Measurements from ENCODE around the gene HPS1. TPM values are rescaled to one million over a fixed set of nuclear protein-coding genes. Genes with fewer than 3 reads are reported as not detected.
A peak's percentile ranks its signal among the peaks of the same experiment; 100 is the strongest.

Gene HPS1
- total RNA-seq, 2 donors from 2014 or later, result 39.6 to 43.3 TPM

- H3K9me3 Mint-ChIP-seq, result no peaks in the 10 kb centered on the region
- H3K4me1 Mint-ChIP-seq, result peaks cover 19% of the 10 kb centered on the region
- TF ChIP-seq CTCF (conservative IDR thresholded peaks at IDR 0.05), result no peak
- Histone ChIP-seq H3K9ac (ENCODE audit: extremely low read depth, low read length, poor library complexity, severe bottlenecking) (no peak overlapping the region), H3K36me3 (ENCODE audit: control insufficient read depth, insufficient read depth, low read length) (no peaks in the 10 kb centered on the region), H3K4me3 (ENCODE audit: low read length) (no peak overlapping the region), H3K27me3 (ENCODE audit: control insufficient read depth, insufficient read depth, low read length, poor library complexity, severe bottlenecking) (peaks cover 45% of the 10 kb centered on the region), H3K9me3 (ENCODE audit: control insufficient read depth, low read length) (no peaks in the 10 kb centered on the region), H3K27ac (ENCODE audit: low read depth, low read length) (no peak overlapping the region), H3K4me1 (ENCODE audit: control insufficient read depth, insufficient read depth, low read length) (no peaks in the 10 kb centered on the region)
- H3K27ac Mint-ChIP-seq, result no peak overlapping the region
- no peak for DNase-seq
- peak overlapping the region; percentile 67 for H3K4me3 Mint-ChIP-seq
- H3K36me3 Mint-ChIP-seq (ENCODE audit: low read depth), result no peaks in the 10 kb centered on the region
- 63 to 80% methylated on average over 8 to 15 of the region's 15 CpGs for WGBS, 2 experiments (ENCODE audit: insufficient coverage in 1 of 2, insufficient read length in 1 of 2)
- H3K27me3 Mint-ChIP-seq (ENCODE audit: insufficient read depth), result peaks cover 65% of the 10 kb centered on the region
Measured at GRCh38 chr10:98466861-98467505, 20.2 kb upstream of the HPS1 start.

- DNase-seq, result no peak
- Histone ChIP-seq H3K4me3 (ENCODE audit: low read length) (no peak overlapping the region), H3K27me3 (ENCODE audit: control insufficient read depth, insufficient read depth, low read length, poor library complexity, severe bottlenecking) (peaks cover 45% of the 10 kb centered on the region), H3K27ac (ENCODE audit: low read depth, low read length) (no peak overlapping the region), H3K36me3 (ENCODE audit: control insufficient read depth, insufficient read depth, low read length) (no peaks in the 10 kb centered on the region), H3K4me1 (ENCODE audit: control insufficient read depth, insufficient read depth, low read length) (no peaks in the 10 kb centered on the region), H3K9me3 (ENCODE audit: control insufficient read depth, low read length) (no peaks in the 10 kb centered on the region), H3K9ac (ENCODE audit: extremely low read depth, low read length, poor library complexity, severe bottlenecking) (no peak overlapping the region)
- TF ChIP-seq CTCF (conservative IDR thresholded peaks at IDR 0.05), result no peak
- Mint-ChIP-seq H3K27ac (no peak overlapping the region), H3K4me3 (no peak overlapping the region), H3K4me1 (peaks cover 19% of the 10 kb centered on the region), H3K27me3 (ENCODE audit: insufficient read depth) (peaks cover 69% of the 10 kb centered on the region), H3K9me3 (no peaks in the 10 kb centered on the region), H3K36me3 (ENCODE audit: low read depth) (no peaks in the 10 kb centered on the region)
- WGBS, 2 experiments (ENCODE audit: insufficient coverage in 1 of 2, insufficient read length in 1 of 2), result 97% methylated on average over 3 of the region's 3 CpGs; no CpG with 5 or more reads in 1 of the 2 experiments
Measured at GRCh38 chr10:98465866-98466265, 19.1 kb upstream of the HPS1 start.

GRCh38 chr10:98463976-98464754, 17.4 kb upstream of the HPS1 start:
- Histone ChIP-seq H3K27ac (ENCODE audit: low read depth, low read length) (no peak overlapping the region), H3K27me3 (ENCODE audit: control insufficient read depth, insufficient read depth, low read length, poor library complexity, severe bottlenecking) (peaks cover 35% of the 10 kb centered on the region), H3K36me3 (ENCODE audit: control insufficient read depth, insufficient read depth, low read length) (no peaks in the 10 kb centered on the region), H3K9me3 (ENCODE audit: control insufficient read depth, low read length) (no peaks in the 10 kb centered on the region), H3K4me1 (ENCODE audit: control insufficient read depth, insufficient read depth, low read length) (no peaks in the 10 kb centered on the region), H3K9ac (ENCODE audit: extremely low read depth, low read length, poor library complexity, severe bottlenecking) (no peak overlapping the region), H3K4me3 (ENCODE audit: low read length) (no peak overlapping the region)
- DNase-seq, result no peak
- Mint-ChIP-seq H3K27ac (no peak overlapping the region), H3K4me3 (no peak overlapping the region), H3K27me3 (ENCODE audit: insufficient read depth) (peaks cover 56% of the 10 kb centered on the region), H3K9me3 (no peaks in the 10 kb centered on the region), H3K4me1 (peaks cover 19% of the 10 kb centered on the region), H3K36me3 (ENCODE audit: low read depth) (no peaks in the 10 kb centered on the region)
- WGBS, 2 experiments (ENCODE audit: insufficient coverage in 1 of 2, insufficient read length in 1 of 2), result 92% methylated on average over 3 to 8 of the region's 8 CpGs
- TF ChIP-seq CTCF (conservative IDR thresholded peaks at IDR 0.05), result no peak

All from endodermal cell (in vitro differentiated cells).